M059J (cell line): Measurements from ENCODE around the gene RAD23A. TPM values are rescaled to one million over a fixed set of nuclear protein-coding genes. Genes with fewer than 3 reads are reported as not detected.

ENCODE experiments used
- DNase-seq: peaks from one replicate; pipeline ENCODE4 v3.0.0-alpha.2; 2012; ENCODE audit warnings: low read depth
- total RNA-seq: library from RNA; depleted of rRNA; stranded (reverse); fragments of >200 nt; shearing (Covaris generic); gene quantifications from 2 replicates; pipeline ENCODE4 v1.2.3, GENCODE V29; 2014

RAD23A gene
- total RNA-seq, 1 experiment from 2014 or later: 156 TPM

DNA sequence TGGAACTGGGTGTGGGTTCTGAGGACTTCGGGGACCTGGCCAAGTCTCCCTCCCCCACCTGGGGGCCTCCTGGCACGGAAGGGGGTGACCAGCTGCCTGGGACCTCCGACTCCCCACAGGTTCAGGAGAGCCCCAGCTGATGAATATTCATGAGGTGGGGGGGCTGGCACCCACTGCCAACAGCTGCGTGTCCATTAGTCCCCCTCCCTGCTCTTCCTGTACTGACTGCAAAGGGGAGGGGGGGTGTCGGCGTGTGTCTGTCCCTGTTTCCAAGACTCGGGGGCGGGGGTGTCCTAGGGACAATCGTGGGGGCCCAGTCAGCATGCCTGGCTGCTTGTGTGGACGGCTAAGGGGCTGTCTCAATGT is 39.0 kb downstream of the RAD23A start:
- no peak for DNase-seq

GRCh38 chr19:12985049-12985776 is 39.6 kb downstream of the RAD23A start:
- DNase-seq: peak; percentile 34

DNA sequence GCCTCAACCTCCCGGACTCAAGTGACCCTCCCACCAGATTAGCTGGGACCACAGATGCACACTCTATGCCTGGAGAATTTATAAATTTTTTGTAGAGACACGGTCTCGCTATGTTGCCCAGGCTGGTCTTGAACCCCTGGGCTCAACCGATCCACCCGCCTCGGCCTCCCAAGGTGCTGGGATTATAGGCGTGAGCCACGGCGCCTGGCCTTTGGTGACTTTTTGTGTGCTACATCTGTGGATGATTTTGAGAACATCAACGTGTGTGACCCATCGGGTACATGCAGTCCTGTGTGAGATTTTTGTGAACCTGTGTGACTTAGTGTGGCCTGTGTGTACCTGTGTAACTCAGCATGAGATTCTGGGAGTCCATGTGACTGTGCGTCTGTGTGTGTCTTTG is 41.1 kb downstream of the RAD23A start:
- no peak for DNase-seq

DNA sequence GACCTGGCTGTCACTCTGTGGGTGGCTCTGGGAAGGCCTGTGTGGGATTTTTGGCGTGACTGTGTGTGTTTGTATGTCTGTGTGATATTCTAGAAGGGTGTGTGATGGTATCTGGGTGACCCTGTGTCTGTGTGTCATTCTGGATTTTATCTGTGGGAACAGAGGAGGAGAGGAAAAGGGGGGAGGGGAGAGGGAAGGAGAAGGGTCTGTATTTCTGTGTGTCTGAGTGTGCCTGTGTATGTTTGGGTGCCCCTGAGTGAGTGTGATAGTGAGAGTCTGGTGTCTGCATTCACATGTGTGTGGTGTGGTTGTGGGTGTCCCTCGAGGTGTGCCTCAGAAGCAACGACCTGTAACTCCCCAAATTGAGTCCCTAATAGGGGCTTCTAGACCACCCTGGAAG is 41.5 kb downstream of the RAD23A start:
- DNase-seq: no peak

DNA sequence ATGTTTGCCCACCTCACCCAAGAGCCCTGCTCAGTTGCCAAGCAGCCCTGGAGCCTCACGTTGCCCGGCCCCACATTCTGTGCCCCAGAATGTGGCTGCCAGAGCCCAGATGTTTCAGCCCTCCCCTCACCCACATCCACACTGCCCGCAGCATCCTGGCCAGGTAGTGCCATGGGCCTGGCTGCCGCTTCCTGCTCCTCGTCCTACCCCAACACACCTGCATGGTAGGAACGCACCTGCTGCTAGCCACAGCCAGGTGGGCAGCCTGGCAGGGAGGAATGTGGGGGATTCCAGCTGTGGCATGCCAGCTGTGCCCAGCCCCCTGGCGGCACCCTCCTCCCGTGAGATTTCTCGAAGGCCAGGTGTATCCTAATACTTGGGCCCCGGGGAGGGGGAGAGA is 42.1 kb downstream of the RAD23A start:
- DNase-seq: no peak

GRCh38 chr19:12990431-12990830 is 44.8 kb downstream of the RAD23A start:
- no peak for DNase-seq

DNA sequence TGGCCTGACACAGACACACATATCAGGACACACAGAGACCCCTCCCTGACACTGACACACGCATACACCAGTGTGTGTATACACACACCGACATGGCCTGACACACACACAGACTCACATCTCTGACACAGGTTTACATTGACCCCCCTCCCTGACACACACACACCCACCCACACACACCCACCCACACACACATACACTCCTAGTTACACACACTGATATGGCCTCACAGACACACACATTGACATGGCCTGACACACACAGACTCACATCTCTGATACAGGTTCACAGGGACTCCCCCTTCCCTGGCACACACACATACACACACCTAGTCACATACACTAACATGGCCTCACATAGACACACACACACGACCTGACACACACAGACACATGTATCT is 45.2 kb downstream of the RAD23A start:
- no peak for DNase-seq

DNA sequence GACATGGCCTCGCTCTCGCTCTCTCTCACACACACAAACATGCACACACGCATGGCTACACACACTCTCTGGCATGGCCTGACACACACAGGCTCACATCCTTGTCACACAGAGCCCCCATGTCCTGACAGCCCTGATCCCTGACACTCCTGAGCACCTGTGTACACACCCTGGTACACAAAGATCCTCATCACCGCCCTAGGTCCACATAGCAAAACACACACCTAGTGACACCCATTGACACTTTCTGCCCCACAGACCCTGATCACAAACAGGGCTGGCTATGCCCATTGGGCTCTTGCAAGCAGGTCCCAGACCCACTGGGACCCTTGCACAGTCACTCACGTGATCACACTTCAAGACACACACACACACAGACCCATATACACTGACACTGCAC is 45.6 kb downstream of the RAD23A start:
- no peak for DNase-seq

- DNase-seq: no peak
Observed at GRCh38 chr19:12992729-12993128, 47.1 kb downstream of the RAD23A start.

DNA sequence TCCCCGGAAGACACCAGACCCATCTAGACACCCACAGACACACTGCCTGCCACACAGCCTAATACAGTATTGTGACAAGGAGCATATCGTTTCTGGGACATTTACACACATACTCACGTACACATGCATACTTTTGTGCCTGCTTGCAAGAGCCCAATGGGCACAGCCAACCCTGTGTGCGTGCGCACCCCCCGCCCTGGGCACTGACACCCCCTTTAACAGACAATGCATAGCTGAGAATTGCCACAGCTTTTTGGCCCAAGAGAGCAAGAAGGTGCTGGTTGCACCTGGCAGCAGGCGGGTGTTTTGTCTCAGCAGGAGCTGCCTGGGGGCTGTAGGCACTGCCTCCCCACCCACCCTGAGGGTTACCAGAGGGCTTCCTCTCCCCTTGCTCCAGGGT is 47.9 kb downstream of the RAD23A start:
- no peak for DNase-seq

GRCh38 chr19:12994701-12995595 is 49.3 kb downstream of the RAD23A start, which contains the start of gene NFIX:
Gene NFIX (plus strand): TSS chr19:12995475. CDS start chr19:12995838, 363 bp downstream.
- DNase-seq: peak; percentile 60

- DNase-seq: peak; percentile 35
Observed at GRCh38 chr19:12995596-12996405, 50.1 kb downstream of the RAD23A start.

DNA sequence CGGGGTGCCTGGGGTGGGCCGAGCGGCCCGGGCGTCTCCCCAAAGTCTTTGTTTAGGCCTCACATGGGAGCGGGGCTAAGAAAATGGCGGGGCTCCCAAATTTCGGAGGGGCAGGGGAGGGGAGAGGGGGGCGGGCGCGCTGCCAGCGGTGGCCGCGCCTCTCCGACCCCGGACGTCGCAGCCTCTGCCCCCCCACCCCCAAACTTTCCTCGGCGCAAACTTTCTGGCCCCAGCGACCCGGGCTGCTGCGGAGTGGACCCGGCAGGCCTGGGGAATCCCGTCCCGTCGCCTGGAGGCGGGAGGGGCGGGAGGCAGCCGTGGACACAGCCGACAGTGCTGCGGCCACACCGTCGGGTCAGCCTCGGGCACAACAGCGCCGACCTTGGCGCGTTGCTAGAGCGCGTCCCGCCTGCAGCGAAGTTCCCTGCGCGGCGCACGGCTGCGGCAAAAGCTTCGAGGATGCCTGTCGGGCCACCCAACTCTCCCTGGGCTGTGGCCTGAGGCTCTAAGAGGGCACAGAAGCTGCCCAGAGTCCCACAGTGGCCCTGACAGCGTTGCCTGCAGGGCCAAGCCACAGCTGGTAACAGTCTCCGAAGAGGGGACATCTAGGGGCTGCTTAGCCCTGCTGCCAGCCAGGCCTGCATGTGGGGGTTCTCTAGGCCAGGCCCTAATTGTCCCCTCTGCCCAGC is 50.9 kb downstream of the RAD23A start:
- DNase-seq: peak; percentile 63

- no peak for DNase-seq
Observed at GRCh38 chr19:12997179-12997966, 51.7 kb downstream of the RAD23A start.

DNA sequence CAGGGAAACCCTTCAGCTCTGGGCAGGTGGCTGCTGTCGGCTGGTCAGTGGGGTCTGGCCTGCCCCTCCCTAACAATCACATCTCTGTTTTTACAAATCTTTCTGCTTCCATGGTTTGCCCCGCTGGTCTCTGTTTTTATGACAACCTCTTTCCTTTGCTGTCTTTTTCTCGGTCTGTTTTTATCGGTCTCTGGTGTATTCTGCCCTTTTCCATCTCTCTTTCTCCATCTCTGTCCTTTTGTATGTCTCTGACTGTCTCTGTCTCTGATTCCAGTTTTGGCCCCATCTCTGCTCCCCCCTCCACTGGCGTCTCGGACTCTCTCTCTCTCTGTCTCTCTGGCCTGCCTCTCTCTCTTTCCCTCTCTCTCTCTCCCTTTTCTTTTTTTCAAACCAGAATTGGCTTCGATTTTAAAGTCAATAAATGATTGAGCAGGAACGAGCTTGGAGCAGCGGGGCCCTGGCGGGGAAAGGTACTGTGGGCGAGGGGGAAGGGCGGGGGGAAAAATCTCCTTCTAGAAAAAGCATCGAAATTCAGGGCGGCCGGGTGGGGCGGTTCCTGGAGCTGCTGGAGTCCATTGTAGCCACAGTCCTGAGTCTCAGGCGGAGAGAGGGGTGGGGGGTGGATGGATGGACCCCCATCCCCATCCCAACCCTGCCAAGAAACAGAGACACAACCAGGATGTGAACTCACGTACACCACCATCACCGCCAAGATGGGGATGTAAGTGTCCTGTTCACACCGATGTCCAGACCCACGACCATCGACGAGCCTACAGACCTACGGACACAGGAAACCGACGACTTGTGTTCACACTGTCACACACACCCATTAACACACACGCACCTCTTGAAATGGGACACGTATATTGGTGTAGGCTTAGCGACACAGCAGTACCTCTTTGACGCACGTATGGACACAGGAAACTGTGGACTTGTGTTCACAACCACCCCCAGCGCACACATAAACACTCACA is 52.6 kb downstream of the RAD23A start:
- no peak for DNase-seq

GRCh38 chr19:13001166-13001501 is 55.5 kb downstream of the RAD23A start:
- DNase-seq: no peak

DNA sequence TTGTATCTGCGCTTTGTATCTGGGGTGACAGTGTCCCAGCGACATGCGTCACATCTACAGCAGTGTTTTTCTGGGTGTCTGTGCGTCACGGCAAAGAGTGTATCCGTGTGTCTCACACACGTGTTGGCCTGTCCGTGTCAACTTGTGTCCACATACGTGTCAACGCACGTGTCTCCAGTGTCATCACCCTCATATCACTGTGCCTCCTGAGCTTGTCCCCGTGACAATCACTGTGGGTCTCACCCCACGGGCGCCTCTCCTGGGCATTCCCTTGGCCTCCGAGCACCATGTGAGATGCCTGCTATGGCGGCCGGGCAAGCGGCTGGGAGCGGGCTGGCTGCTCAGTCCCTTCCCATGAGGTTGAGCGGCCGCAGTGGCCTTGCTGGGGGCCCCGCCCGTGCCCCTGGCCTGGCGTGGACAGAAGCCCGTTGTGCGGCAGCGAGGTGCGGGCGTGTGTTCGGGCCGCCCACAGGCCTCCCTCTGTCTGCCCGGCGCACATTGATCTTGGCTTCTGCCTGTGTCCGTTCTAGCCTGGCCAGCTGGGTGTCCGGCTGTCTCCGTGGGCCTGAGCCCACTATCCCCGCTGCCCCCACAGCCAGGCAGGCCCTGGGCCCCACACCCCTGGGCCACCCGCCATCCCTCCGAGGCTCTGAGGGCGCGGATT is 56.0 kb downstream of the RAD23A start:
- no peak for DNase-seq

DNA sequence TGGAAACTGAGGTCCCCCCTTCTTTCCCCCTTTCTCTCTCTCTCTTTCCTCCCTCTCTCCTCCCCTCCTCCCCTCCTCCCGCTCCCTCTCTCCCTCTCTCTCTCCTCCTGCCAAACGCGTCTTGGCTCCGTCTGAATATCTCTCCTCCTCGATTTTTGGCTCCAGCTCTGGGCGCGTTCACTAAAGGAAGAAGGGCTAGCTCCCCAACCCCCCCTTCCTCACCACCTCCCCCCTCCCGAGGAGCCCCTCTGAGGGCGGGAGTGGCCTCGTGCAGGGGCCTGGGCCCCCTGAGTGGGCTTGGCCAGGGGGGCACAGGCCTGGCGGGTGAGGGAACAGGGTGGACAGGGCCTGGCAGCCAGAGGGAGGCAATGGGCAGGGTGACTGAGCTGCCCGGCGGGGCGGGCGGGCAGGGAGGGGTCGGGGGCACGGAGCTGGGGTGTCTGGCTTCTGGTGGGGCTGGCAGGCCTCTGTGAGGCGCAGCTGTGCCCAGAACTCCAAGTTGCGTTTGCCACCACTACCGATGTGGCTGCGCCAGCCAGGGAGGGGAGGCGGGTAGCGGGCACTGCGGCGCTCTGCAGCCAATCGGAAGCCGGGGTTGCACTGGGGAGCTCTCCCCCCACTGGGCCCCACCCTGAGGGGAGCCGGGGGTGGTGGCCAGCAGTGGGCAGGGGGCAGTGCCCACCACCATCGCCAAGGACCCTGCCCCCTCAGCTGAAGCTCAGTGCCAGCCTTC is 56.7 kb downstream of the RAD23A start:
- no peak for DNase-seq
